SK-N-SH (cell line): Measurements from ENCODE around the gene OR51A4. TPM values are rescaled to one million over a fixed set of nuclear protein-coding genes. Genes with fewer than 3 reads are reported as not detected.

ENCODE experiments used
- CTCF ChIA-PET: fragments of 300-600, 350-600 bp; formaldehyde crosslinking; extraction: SDS; loops from one replicate; lab custom pipeline; 2021; lab: Yijun Ruan, JAX
- POLR2A ChIA-PET: fragments of 350-600 bp; sonication (Branson Sonifier 250); formaldehyde crosslinking; extraction: SDS; loops from one replicate; lab custom pipeline; 2020; ENCODE audit warnings: antibody characterized with exemption, inconsistent platforms; lab: Yijun Ruan, JAX
- DNase-seq: peaks from one replicate; pipeline ENCODE4 v3.0.0; 2012
- H2AFZ ChIP-seq: fragments of 200-600 bp; sonication (generic); 2 replicates; pipeline ENCODE4 v1.8.1; 2016; ENCODE audit warnings: antibody characterized with exemption, mild to moderate bottlenecking, low read depth
- H3F3A ChIP-seq: fragments of 200-600 bp; sonication (generic); replicated peaks from 2 replicates; pipeline ENCODE3; 2016; ENCODE audit warnings: antibody characterized with exemption, mild to moderate bottlenecking; ENCODE audit not compliant: insufficient read depth
- H3K27ac ChIP-seq, 2 experiments: fragments of 200-500 bp in 1 of 2; fragments of 200-600 bp in 1 of 2; sonication (Bioruptor generic) in 1 of 2; sonication (generic), shearing (Covaris generic) in 1 of 2; 2 replicates each; pipeline versions ENCODE4 v1.5.1 to v1.6.1; 2014 to 2016; ENCODE audit warnings: low read depth in 2 of 2, inconsistent platforms in 1 of 2, low read length in 1 of 2, mild to moderate bottlenecking in 1 of 2, mixed read lengths in 1 of 2
- H3K27me3 ChIP-seq: fragments of 200-600 bp; sonication (generic), shearing (Covaris generic); 2 replicates; pipeline ENCODE4 v1.6.1; 2016; ENCODE audit warnings: mixed run types; ENCODE audit not compliant: insufficient read depth
- H3K36me3 ChIP-seq, 2 experiments: fragments of 200-500 bp in 1 of 2; fragments of 200-600 bp in 1 of 2; sonication (Bioruptor generic) in 1 of 2; sonication (generic) in 1 of 2; replicated peaks in 1 of 2; 2 replicates each; pipeline versions ENCODE3 to v1.5.1; 2014 to 2016; ENCODE audit warnings: low read length in 1 of 2, mild to moderate bottlenecking in 1 of 2; ENCODE audit not compliant: insufficient read depth in 2 of 2, control insufficient read depth in 1 of 2
- H3K4me1 ChIP-seq, 2 experiments: fragments of 200-500 bp in 1 of 2; fragments of 200-600 bp in 1 of 2; sonication (Bioruptor generic) in 1 of 2; sonication (generic), shearing (Covaris generic) in 1 of 2; 2 replicates each; pipeline versions ENCODE4 v1.5.1 to v1.6.1; 2014 to 2016; ENCODE audit warnings: low read depth in 1 of 2, low read length in 1 of 2, mixed run types in 1 of 2; ENCODE audit not compliant: insufficient read depth in 2 of 2, control insufficient read depth in 1 of 2
- H3K4me2 ChIP-seq: fragments of 200-600 bp; sonication (generic), shearing (Covaris generic); 2 replicates; pipeline ENCODE4 v1.6.1; 2017; ENCODE audit warnings: mixed run types
- H3K4me3 ChIP-seq, 2 experiments: fragments of 200-500 bp in 1 of 2; fragments of 200-600 bp in 1 of 2; sonication (Bioruptor generic) in 1 of 2; sonication (generic), shearing (Covaris generic) in 1 of 2; 2 replicates each; pipeline versions ENCODE4 v1.5.1 to v1.8.1; 2014 to 2016; ENCODE audit warnings: low read depth in 2 of 2, inconsistent platforms in 1 of 2, low read length in 1 of 2, mild to moderate bottlenecking in 1 of 2, mixed read lengths in 1 of 2, moderate library complexity in 1 of 2
- H3K79me2 ChIP-seq: fragments of 200-600 bp; sonication (generic); 2 replicates; pipeline ENCODE4 v1.8.1; 2017; ENCODE audit warnings: mild to moderate bottlenecking; ENCODE audit not compliant: insufficient read depth
- H3K9ac ChIP-seq: fragments of 200-600 bp; sonication (generic); 2 replicates; pipeline ENCODE4 v1.6.1; 2017; ENCODE audit warnings: mixed run types
- H3K9me2 ChIP-seq: fragments of 200-600 bp; sonication (generic); 2 replicates; pipeline ENCODE4 v1.6.1; 2017; ENCODE audit warnings: mixed run types
- H3K9me3 ChIP-seq: fragments of 200-600 bp; sonication (generic); 2 replicates; pipeline ENCODE4 v1.6.1; 2017; ENCODE audit warnings: mixed run types, mild to moderate bottlenecking, moderate library complexity
- H4K20me1 ChIP-seq: fragments of 200-600 bp; sonication (generic); 2 replicates; pipeline ENCODE4 v1.6.1; 2017; ENCODE audit warnings: mild to moderate bottlenecking, mixed run types; ENCODE audit not compliant: insufficient read depth
- CTCF ChIP-seq: fragments of 200-600 bp; sonication (generic); IDR thresholded peaks from 2 replicates; pipeline ENCODE4 v1.6.1; 2017; ENCODE audit warnings: antibody characterized with exemption, mild to moderate bottlenecking, moderate library complexity
- EP300 ChIP-seq, 2 experiments: IDR thresholded peaks; 2 replicates each; pipeline versions ENCODE4 v1.4.0 to v1.6.1; 2012; ENCODE audit warnings: borderline replicate concordance in 1 of 2, low read depth in 1 of 2, low read length in 1 of 2
- EZH2phosphoT487 ChIP-seq: fragments of 200-600 bp; sonication (generic); IDR thresholded peaks from 2 replicates; pipeline ENCODE4 v1.6.1; 2017; ENCODE audit warnings: low read depth, mixed run types, mild to moderate bottlenecking, antibody characterized with exemption, moderate library complexity, borderline replicate concordance
- FOXJ3 ChIP-seq: sonication (generic); formaldehyde crosslinking; IDR thresholded peaks from 2 replicates; pipeline ENCODE4 v1.5.1; 2020; ENCODE audit warnings: mild to moderate bottlenecking, missing genetic modification reagents
- GABPA ChIP-seq: IDR thresholded peaks from 2 replicates; pipeline ENCODE4 v1.4.0; 2012; ENCODE audit warnings: low read depth, mild to moderate bottlenecking
- IRF3 ChIP-seq: fragments of 150-350 bp; IDR thresholded peaks from 2 replicates; pipeline ENCODE4 v1.6.1; 2016; ENCODE audit warnings: mild to moderate bottlenecking, low read depth, low read length
- JUND ChIP-seq: IDR thresholded peaks from 2 replicates; pipeline ENCODE4 v1.4.0; 2012
- MAX ChIP-seq: IDR thresholded peaks from 2 replicates; pipeline ENCODE4 v1.4.0; 2012; ENCODE audit warnings: low read depth
- MXI1 ChIP-seq: IDR thresholded peaks from 2 replicates; pipeline ENCODE4 v1.6.1; 2012; ENCODE audit warnings: mild to moderate bottlenecking, low read depth, low read length, improper control_type of control experiment
- NRF1 ChIP-seq: IDR thresholded peaks from 2 replicates; pipeline ENCODE4 v1.6.1; 2012; ENCODE audit warnings: low read depth, mild to moderate bottlenecking, low read length
- PBX3 ChIP-seq: IDR thresholded peaks from 2 replicates; pipeline ENCODE4; 2012
- POLR2AphosphoS5 ChIP-seq: IDR thresholded peaks from 2 replicates; pipeline ENCODE4 v1.6.1; 2012; ENCODE audit warnings: low read depth, low read length
- RXRA ChIP-seq: IDR thresholded peaks from 2 replicates; pipeline ENCODE4 v1.4.0; 2012; ENCODE audit warnings: low read depth, mild to moderate bottlenecking, borderline replicate concordance
- SMC3 ChIP-seq: IDR thresholded peaks from 2 replicates; pipeline ENCODE4 v1.6.1; 2012; ENCODE audit warnings: low read depth, low read length, improper control_type of control experiment
- TAF1 ChIP-seq: IDR thresholded peaks from 2 replicates; pipeline ENCODE4 v1.6.1; 2012; ENCODE audit warnings: low read depth, mild to moderate bottlenecking, low read length, moderate library complexity, borderline replicate concordance
- TCF12 ChIP-seq: IDR thresholded peaks from 2 replicates; pipeline ENCODE4 v1.4.0; 2012
- TEAD4 ChIP-seq: IDR thresholded peaks from 2 replicates; pipeline ENCODE4 v1.4.0; 2012; ENCODE audit warnings: mild to moderate bottlenecking, borderline replicate concordance; ENCODE audit not compliant: insufficient read depth
- YY1 ChIP-seq: IDR thresholded peaks from 2 replicates; pipeline ENCODE4 v1.4.0; 2012; ENCODE audit warnings: low read depth, mild to moderate bottlenecking
- polyA plus RNA-seq, 3 experiments: library from polyadenylated mRNA; depleted of rRNA; stranded (reverse); fragments of >200 nt; gene quantifications; 2 replicates each; pipeline ENCODE4 v1.2.3, GENCODE V29; 2012

The OR51A4 gene
- not detected in 2 replicates for polyA plus RNA-seq (2012; rRNA removed)
- not detected in 2 replicates for polyA plus RNA-seq (2012; cell fraction: cytosol; rRNA removed)
- polyA plus RNA-seq (2012; cell fraction: nucleus; rRNA removed) = not detected in 2 replicates

GRCh38 chr11:4947505-4947904 is at the start of gene OR51A4:
Gene OR51A4, minus strand, starts transcription at chr11:4947605. Its CDS starts 505 bp downstream, at chr11:4947100.
- Histone ChIP-seq H3K27ac (no peak within 1 kb of the TSS), H3K27me3 (no peaks in the 10 kb centered on the region), H3K9ac (no peak within 1 kb of the TSS), H2AFZ (no peak within 1 kb of the TSS), H3K4me2 (no peak within 1 kb of the TSS), H4K20me1 (no peaks in the 10 kb centered on the region), H3F3A (no peaks in the 10 kb centered on the region), H3K4me3 (no peak within 1 kb of the TSS), H3K4me1 (no peaks in the 10 kb centered on the region), H3K9me3 (no peaks in the 10 kb centered on the region), H3K9me2 (no peaks in the 10 kb centered on the region), H3K36me3 (no peaks in the 10 kb centered on the region), H3K79me2 (no peaks in the 10 kb centered on the region)
- POLR2A ChIA-PET = no interaction called here
- CTCF ChIA-PET = no interaction called here
- DNase-seq = no peak
- no peak for TF ChIP-seq CTCF
- no peak for TF ChIP-seq NRF1
- TF ChIP-seq YY1 = no peak
- no peak for TF ChIP-seq EP300 (IDR thresholded peaks at IDR 0.05; ENCODE audit: borderline replicate concordance in 1 of 2, low read depth in 1 of 2, low read length in 1 of 2)
- no peak for TF ChIP-seq EZH2phosphoT487
- TF ChIP-seq JUND = no peak
- no peak for TF ChIP-seq POLR2AphosphoS5
- TF ChIP-seq TEAD4 = no peak
- no peak for TF ChIP-seq MAX
- no peak for TF ChIP-seq SMC3
- TF ChIP-seq IRF3 = no peak
- no peak for TF ChIP-seq TAF1
- no peak for TF ChIP-seq TCF12
- TF ChIP-seq PBX3 = no peak
- TF ChIP-seq RXRA = no peak
- no peak for TF ChIP-seq FOXJ3 (CRISPR knock-in tag)
- no peak for TF ChIP-seq GABPA
- TF ChIP-seq MXI1 = no peak
